ENCODE results near the gene IL17REL. TPM values are rescaled to one million over a fixed set of nuclear protein-coding genes. Genes with fewer than 3 reads are reported as not detected.

IL17REL gene
- total RNA-seq, 1 experiment from 2014 or later: not detected

GRCh38 chr22:49973018-49973961 lies 39.3 kb downstream of the IL17REL start:
- in situ Hi-C loops (cut with HindIII; ENCODE audit: low sequenced_read_pairs): no loop called here
- DNase-seq (ENCODE audit: low spot score): no peak

DNA sequence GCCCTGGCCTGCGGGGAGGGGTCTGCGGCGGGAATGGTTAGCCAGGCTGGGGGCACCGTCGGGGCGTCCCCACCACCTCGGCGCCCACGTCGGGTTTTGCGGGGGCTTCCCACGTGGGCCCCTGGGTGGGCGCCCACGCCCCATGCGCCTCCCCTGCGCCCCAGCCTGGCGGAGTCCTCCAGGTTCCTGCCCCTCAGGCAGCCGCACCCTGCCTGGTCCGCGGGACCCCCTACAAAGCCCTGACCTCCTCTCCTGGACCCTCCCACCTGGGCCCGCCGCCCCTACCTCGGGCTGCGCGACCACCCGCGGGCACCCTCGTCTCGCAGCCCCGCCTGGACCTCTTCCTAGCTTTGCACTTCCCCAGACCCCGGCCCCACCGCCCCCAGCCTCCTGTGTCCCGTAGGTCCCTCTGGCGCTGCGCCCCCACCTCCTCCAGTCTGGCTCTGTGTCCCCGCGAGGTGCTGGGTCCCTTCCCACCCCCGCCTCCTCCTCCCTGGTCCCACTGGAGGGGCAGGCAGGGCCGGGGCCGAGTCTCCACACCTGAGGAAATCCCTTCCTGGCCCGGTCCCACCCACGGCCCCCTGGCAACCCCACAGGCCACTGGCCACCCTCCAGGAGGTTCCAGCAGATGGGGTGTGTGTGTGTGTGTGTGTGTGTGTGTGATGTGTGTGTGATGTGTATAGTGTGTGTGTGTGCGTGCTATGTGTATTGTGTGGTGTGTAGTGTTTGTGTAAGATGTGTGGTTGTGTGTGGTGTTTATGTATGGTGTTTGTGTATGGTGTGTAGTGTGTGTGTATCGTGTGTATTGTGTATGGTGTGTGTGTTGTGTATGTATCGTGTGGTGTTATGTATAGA lies 40.2 kb downstream of the IL17REL start:
- in situ Hi-C loops (cut with HindIII; ENCODE audit: low sequenced_read_pairs): no loop called here
- DNase-seq (ENCODE audit: low spot score): no peak

DNA sequence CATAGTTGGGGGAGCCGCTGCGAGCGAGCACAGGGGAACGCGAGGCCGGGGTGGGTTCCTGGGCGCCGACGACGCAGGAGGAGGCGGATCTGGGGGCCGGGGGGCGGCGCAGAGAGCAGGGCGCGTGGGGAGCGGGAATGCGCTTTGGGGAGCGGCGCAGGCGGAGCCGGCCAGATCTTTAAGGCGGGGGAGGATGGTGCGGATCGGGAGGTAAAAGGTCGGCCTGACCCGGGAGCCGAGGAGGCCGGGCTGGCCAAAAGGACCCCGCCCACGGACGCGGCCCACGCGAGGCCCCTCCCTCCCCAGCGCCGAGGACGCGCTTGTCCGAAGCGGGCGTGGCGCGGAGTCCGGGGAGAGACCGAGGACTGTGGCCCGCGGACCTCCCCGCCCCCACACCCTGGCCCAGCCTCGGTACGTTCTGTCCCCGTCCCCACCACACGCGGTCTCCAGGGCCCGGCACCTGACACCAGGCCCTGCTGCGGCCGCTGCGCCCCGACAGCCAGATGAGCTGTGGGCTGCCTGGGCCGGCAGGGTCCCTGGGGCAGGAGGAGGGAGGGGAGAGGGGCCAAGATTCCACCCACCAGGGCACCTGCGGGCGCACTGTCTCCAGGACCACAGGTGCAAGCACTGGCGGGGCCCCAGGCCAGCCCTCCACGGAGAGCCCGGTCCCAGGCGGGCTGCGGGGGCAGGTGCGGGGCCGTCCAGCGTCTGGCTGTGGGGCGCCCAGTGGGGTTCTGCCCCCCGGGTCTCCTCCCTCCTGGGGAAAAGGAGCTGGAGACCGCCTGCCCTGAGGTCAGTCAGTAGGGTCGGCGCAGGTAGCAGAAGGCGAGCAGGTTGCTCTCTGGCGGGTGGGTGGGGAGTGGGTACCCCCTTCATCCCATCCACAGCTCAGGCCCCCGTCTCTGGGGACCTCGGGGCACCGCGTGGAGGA lies 41.1 kb downstream of the IL17REL start:
- no peak for DNase-seq (ENCODE audit: low spot score)
- in situ Hi-C loops (cut with HindIII; ENCODE audit: low sequenced_read_pairs): no loop called here

DNA sequence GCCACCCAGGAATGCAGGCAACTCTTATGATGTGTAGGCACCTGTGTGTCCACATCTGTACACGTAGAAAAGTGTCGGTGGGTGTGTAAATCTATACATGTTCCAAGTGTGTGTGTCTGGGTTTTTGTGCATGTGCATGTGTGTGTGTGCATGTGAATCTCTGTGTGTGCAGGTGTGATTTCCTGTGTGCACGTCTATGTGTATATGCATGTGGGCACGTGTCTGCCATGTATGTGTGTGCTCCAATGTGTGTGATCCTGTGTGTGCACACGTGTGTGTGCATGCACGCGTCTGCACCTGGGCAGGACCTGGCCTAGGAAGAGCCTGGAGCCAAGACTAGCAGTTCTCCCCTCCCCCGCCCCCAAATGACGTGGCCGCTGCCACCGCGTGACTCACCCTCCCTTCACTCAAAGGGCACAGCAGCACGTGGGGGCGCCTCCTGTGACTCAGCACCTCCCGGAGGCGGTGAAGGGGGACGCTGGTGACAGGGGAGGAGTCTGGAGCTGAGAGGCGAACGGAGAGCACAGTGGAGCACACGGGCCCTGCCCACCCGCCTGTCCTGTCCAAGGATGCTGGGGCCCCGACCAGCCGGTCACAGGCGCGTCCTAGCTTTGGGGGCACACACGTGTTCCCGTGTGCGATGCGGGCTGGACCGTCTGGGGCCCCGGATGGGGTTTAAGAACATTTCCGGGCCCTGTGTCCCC lies 41.9 kb downstream of the IL17REL start:
- peak; percentile 83 for DNase-seq (ENCODE audit: low spot score)

DNA sequence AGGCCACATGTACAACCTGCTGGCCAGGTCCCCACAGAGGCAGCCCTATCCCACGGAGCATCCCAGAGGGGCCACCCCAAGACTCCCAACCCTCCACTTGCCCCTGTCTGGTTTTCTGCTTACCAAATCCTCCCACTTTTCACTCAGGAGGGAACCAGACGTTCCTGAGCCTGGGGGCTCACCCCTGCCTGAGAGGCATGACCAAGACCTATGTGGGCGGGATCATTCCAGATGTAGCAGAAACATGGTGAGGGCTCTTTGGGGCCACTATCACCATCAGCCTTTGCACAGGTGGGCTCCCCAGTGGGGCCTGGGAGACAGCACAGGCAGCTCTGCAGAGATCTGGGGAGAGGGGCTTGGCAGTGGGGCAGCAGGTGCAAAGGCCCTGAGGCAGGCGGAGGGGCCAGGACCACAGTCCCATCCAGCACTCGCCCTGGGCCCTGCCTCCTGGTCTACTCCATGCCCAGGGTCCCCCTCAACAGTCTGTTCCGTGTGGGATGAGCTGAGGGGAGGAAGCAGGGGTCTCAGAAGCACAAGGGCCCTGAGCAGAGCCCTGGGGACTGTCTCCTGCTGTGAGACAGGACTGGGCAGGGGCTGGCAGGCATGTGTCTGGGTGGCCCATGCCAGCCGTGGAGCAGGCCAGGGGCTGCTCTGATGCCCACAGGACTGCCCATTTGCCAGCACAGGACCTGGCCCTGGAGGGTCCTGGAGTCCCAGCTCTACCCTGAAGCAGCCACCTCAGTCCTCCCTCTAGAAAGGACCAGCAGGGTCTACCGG lies 42.6 kb downstream of the IL17REL start:
- DNase-seq (ENCODE audit: low spot score): no peak
- in situ Hi-C loops (cut with HindIII; ENCODE audit: low sequenced_read_pairs): no loop called here

More for the DNA sequence above, 41.9 kb downstream of the IL17REL start:
- in situ Hi-C loops (cut with HindIII; ENCODE audit: low sequenced_read_pairs): no loop called here

DNA sequence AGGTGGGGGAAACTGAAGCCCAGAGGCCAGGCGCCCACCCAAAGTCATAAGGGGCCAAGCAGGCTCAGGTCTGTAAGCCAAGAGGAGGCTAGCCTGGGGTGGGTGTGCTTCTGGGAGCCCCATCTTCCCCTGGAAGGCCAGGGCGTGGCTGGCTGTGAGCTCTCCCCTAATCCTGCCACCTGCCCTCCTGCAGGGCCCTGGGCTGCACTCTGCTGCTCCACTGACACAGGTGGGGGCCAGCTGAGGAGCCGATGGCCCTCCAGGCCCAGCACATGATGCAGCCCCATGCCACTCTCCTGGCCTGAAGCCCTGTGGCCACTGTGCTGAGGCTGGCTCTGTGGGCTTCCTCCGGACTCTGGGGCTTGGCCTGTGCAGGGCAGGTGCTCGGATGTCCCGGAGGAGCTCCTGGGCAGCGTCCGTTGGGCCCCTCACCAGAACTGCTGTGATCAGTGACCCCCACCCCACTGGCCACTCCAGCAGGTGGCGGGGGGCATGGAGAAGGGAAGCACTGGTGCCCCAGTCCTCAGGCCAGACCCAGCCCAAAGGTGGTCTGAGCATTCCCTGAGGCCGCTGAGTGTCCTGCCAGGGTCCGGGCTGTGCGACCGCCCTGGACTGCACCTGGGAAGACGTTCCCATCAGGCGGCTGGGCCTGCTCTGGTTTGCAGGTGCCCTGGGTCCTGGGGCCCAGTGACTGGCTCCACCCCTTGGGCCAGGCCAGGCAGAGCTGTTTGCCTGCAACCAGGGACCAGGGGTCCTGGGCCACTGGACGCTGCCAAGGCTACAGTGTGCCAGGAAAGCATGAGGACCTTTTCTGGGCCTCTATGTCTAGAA lies 43.5 kb downstream of the IL17REL start:
- no peak for DNase-seq (ENCODE audit: low spot score)
- in situ Hi-C loops (cut with HindIII; ENCODE audit: low sequenced_read_pairs): no loop called here

GRCh38 chr22:49968313-49968830 lies 44.2 kb downstream of the IL17REL start:
- no peak for DNase-seq (ENCODE audit: low spot score)
- in situ Hi-C loops (cut with HindIII; ENCODE audit: low sequenced_read_pairs): no loop called here

- DNase-seq (ENCODE audit: low spot score): no peak
- in situ Hi-C loops (cut with HindIII; ENCODE audit: low sequenced_read_pairs): no loop called here
These were observed 44.8 kb downstream of the IL17REL start for GRCh38 chr22:49967706-49968208.

GRCh38 chr22:49966774-49967705 lies 45.5 kb downstream of the IL17REL start:
- in situ Hi-C loops (cut with HindIII; ENCODE audit: low sequenced_read_pairs): no loop called here

GRCh38 chr22:49966041-49966773 lies 46.4 kb downstream of the IL17REL start:
- in situ Hi-C loops (cut with HindIII; ENCODE audit: low sequenced_read_pairs): no loop called here
- DNase-seq (ENCODE audit: low spot score): no peak

More at GRCh38 chr22:49966774-49967705, 45.5 kb downstream of the IL17REL start:
- no peak for DNase-seq (ENCODE audit: low spot score)

DNA sequence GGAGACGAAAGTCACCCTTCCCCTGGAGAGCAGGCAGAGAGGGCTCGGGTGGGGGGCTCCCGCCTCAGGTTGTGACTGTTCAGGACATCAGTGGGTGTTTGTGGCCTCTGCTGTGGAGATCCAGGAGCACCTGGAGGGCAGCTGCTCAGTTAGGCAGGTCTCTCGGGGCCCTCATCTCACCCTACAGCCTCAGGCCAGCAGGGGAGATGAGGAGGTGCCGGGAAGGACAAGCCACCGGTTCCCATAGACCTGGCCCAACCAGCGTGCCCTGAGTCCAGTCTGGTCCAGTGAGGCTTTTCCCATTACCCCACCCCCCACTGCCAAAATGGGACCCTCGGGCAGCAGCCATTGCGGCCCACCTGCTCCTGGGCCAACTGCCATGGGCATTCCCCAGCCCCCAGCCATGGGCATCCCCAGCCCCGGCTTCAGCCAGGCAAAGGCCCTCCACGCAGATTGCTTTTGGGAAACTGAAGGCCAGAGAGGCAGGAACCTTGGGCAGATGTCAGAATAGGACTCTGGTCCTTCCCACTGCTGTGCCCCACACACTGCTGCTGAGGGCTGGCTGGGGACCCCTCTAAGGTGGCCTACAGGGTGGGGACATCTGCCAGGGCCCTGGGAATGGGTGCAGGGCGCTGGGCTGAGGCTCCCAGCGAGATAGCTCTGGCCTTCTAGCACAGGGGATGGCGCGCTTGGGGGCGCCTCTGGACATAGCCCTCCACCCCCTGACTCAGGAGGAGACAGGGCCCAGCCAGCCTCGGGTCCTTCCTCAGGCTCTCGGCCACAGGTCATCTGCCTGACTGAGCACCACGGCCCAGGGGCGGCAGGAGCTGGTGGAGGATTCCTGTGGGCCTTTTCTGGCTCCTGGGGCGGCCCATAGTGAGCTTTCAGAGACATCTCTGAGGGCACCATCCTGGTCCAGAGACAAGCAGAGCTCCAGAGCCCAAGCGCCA lies 47.2 kb downstream of the IL17REL start:
- no peak for DNase-seq (ENCODE audit: low spot score)
- in situ Hi-C loops (cut with HindIII; ENCODE audit: low sequenced_read_pairs): no loop called here

- DNase-seq (ENCODE audit: low spot score): no peak
- in situ Hi-C loops (cut with HindIII; ENCODE audit: low sequenced_read_pairs): no loop called here
These were observed 48.2 kb downstream of the IL17REL start for GRCh38 chr22:49964136-49965090.

- in situ Hi-C loops (cut with HindIII; ENCODE audit: low sequenced_read_pairs): no loop called here
- no peak for DNase-seq (ENCODE audit: low spot score)
These were observed 48.9 kb downstream of the IL17REL start for GRCh38 chr22:49963647-49964026.
